Osteocyte (in vitro differentiated cells): ENCODE measurements around the gene SIGLECL1. TPM values are rescaled to one million over a fixed set of nuclear protein-coding genes. Genes with fewer than 3 reads are reported as not detected.
A peak's percentile ranks its signal among the peaks of the same experiment; 100 is the strongest.

Source experiments
- DNase-seq: peaks from one replicate; pipeline ENCODE4 v3.0.0; 2021; ENCODE audit warnings: mixed read lengths; ENCODE audit not compliant: unreplicated experiment; ENCODE audit errors: extremely low spot score
- H3K27ac Mint-ChIP-seq: one replicate; pipeline ENCODE4 v1.8.0; 2021; ENCODE audit warnings: mild to moderate bottlenecking, mixed read lengths; ENCODE audit not compliant: unreplicated experiment
- H3K27me3 Mint-ChIP-seq: one replicate; pipeline ENCODE4 v1.8.0; 2021; ENCODE audit warnings: mixed read lengths; ENCODE audit not compliant: unreplicated experiment
- H3K36me3 Mint-ChIP-seq: one replicate; pipeline ENCODE4 v1.8.0; 2021; ENCODE audit warnings: mixed read lengths; ENCODE audit not compliant: unreplicated experiment
- H3K4me1 Mint-ChIP-seq: one replicate; pipeline ENCODE4 v1.8.0; 2021; ENCODE audit warnings: mixed read lengths; ENCODE audit not compliant: unreplicated experiment
- H3K4me3 Mint-ChIP-seq: one replicate; pipeline ENCODE4 v1.8.0; 2021; ENCODE audit warnings: mild to moderate bottlenecking, moderate library complexity, mixed read lengths; ENCODE audit not compliant: unreplicated experiment
- H3K9me3 Mint-ChIP-seq: one replicate; pipeline ENCODE4 v1.8.0; 2021; ENCODE audit warnings: mixed read lengths; ENCODE audit not compliant: unreplicated experiment
- long read RNA-seq: library from polyadenylated mRNA; unstranded; transcript quantifications from one replicate; pipeline ENCODE4 v2.0.0, GENCODE V29; 2021
- total RNA-seq: library from RNA; stranded (reverse); gene quantifications from 2 replicates; pipeline ENCODE4 v1.2.1, GENCODE V29; 2021
- TF ChIP-seq, protein P1 (sequence below): fragments of 200-600 bp; sonication (generic); IDR thresholded peaks from 2 replicates; pipeline ENCODE4 v1.5.0; 2021; ENCODE audit warnings: antibody characterized with exemption, mild to moderate bottlenecking, moderate library complexity

Gene SIGLECL1
- total RNA-seq = not detected in 2 replicates
- long read RNA-seq = 0 reads

DNA sequence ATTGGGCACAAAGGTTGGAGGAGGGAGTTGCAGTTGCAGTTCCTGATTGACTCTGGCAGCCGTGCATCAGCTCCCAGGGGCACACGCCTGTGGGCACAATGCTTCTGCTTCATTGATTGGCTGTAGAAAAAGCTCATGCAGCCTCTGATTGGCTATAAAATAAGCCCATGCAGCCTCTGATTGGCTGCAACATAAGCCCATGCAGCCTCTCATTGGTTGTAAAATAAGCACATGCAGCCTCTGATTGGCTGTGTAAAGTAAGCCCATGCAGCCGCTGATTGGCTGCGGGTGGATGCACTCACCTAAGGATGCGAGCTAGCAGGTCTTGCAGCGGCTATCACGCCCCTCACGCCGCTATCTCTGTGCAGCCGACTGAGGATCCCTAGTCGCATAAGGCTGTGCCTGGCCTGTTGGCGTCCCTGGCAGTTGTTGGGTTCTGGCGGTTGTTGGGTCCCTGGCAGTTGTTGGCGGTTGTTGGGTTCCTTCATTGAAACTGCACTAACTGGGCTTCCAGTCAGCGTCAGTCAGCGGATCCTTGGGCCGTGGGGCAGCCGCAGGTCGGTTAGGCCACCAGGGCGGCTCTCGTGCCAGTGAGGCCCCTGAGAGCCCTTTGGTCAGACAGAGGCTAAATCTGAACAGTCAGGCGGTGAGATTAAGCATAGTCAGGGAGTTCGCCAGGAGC is at the start of gene SIGLECL1:
SIGLECL1 (plus strand) TSS at position 295 of the 682 bp plus-strand sequence. CDS start 12,993 bp downstream, outside the sequence.
- TF ChIP-seq, protein P1, sequence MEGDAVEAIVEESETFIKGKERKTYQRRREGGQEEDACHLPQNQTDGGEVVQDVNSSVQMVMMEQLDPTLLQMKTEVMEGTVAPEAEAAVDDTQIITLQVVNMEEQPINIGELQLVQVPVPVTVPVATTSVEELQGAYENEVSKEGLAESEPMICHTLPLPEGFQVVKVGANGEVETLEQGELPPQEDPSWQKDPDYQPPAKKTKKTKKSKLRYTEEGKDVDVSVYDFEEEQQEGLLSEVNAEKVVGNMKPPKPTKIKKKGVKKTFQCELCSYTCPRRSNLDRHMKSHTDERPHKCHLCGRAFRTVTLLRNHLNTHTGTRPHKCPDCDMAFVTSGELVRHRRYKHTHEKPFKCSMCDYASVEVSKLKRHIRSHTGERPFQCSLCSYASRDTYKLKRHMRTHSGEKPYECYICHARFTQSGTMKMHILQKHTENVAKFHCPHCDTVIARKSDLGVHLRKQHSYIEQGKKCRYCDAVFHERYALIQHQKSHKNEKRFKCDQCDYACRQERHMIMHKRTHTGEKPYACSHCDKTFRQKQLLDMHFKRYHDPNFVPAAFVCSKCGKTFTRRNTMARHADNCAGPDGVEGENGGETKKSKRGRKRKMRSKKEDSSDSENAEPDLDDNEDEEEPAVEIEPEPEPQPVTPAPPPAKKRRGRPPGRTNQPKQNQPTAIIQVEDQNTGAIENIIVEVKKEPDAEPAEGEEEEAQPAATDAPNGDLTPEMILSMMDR = no peak
- H3K4me3 Mint-ChIP-seq = no peak within 1 kb of the TSS
- H3K27me3 Mint-ChIP-seq = no peaks in the 10 kb centered on the region
- H3K27ac Mint-ChIP-seq = no peak within 1 kb of the TSS
- peaks cover 19% of the 10 kb centered on the region for H3K9me3 Mint-ChIP-seq
- DNase-seq = peak; percentile 80
- no peaks in the 10 kb centered on the region for H3K36me3 Mint-ChIP-seq
- H3K4me1 Mint-ChIP-seq = no peaks in the 10 kb centered on the region

DNA sequence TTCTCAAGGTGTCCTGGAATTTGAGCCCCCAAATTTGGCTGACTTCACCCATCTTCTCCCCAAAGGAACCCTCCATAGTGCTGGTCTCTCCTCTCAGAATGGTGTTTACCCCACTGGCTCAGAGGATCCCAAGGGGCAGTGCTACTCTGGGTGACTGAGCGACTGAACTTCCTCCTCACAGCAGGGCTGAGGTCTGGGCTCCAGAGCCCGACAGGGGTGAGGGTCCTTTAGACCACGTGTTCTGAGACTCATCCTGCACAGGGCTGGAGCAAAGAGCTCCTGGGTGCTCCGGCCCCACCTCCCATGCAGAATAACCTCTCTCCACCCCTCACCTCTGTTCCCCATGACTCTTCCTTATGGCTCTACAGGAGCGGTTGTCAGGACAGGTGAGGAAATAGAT is 49.2 kb upstream of the SIGLECL1 start:
- Mint-ChIP-seq H3K27ac (no peak overlapping the region), H3K27me3 (no peaks in the 10 kb centered on the region), H3K4me1 (no peaks in the 10 kb centered on the region), H3K36me3 (no peaks in the 10 kb centered on the region), H3K9me3 (no peaks in the 10 kb centered on the region), H3K4me3 (no peak overlapping the region)
- TF ChIP-seq, protein P1 = no peak
- peak; percentile 42 for DNase-seq

DNA sequence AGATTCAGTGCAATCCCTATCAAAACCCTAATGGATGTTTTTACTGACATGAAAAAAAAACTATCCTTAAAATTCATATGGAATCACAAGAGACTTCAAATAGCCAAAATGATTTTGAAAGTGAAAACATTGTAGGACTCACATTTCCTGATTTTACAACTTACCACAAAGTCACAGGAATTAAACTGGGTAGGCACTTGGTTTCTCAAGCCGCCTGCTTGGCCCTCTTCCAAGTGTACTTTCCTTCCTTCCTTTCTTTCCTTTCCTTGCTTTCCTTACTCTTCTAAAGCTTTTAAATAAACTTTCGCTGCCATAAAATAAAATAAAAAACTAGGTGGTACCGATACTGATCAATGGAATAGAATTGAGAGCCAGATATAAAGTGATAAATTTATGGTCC is 47.0 kb upstream of the SIGLECL1 start:
- no peaks in the 10 kb centered on the region for H3K9me3 Mint-ChIP-seq
- H3K4me3 Mint-ChIP-seq = no peak overlapping the region
- TF ChIP-seq, protein P1 = no peak
- H3K36me3 Mint-ChIP-seq = no peaks in the 10 kb centered on the region
- no peaks in the 10 kb centered on the region for H3K4me1 Mint-ChIP-seq
- no peak overlapping the region for H3K27ac Mint-ChIP-seq
- no peaks in the 10 kb centered on the region for H3K27me3 Mint-ChIP-seq
- no peak for DNase-seq

DNA sequence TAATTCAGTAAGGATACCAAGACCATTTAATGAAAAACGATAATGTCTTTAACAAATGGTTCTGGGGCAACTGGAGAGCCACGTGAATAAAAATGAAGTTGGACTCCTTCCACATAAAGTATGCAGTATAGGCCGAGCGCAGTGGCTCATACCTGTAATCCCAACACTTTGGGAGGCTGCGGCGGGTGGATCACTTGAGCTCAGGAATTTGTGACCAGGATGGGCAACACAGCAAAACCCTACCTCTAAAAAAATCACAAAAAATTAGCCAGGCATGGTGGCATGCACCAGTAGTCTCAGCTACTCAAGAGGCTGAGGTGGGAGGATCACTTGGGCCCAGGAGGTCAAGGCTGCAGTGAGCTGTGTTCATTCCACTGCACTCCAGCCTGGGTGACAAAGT is 46.6 kb upstream of the SIGLECL1 start:
- Mint-ChIP-seq H3K36me3 (no peaks in the 10 kb centered on the region), H3K4me3 (no peak overlapping the region), H3K9me3 (no peaks in the 10 kb centered on the region), H3K27ac (no peak overlapping the region), H3K4me1 (no peaks in the 10 kb centered on the region), H3K27me3 (no peaks in the 10 kb centered on the region)
- TF ChIP-seq, protein P1 = no peak
- peak; percentile 54 for DNase-seq

DNA sequence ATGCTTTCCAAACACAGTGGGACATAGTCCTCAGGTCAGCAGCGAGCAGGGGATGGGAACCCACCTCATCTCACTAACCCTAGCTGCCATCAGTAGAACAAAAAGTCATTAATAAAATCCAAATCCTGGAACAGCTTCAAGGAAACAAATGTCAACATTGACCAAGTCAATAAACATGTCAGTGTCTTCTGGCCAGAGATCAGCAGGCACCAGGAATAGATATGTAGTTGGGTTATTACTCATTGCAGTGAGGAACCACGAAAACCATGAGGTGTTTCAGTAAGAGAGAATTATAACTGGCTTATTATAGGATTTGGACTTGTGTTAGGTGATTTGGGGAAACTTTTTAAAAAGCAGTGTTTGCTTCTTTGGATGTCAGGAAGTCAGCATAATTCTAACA is 43.1 kb upstream of the SIGLECL1 start:
- no peak overlapping the region for H3K27ac Mint-ChIP-seq

More for the DNA sequence above, 43.1 kb upstream of the SIGLECL1 start:
- Mint-ChIP-seq H3K9me3 (peaks cover 10% of the 10 kb centered on the region), H3K27me3 (no peaks in the 10 kb centered on the region), H3K36me3 (no peaks in the 10 kb centered on the region), H3K4me3 (no peak overlapping the region), H3K4me1 (no peaks in the 10 kb centered on the region)
- peak; percentile 48 for DNase-seq
- TF ChIP-seq, protein P1 = no peak
